Esophagus squamous epithelium (tissue), 5 donors: ENCODE measurements around the gene CALHM1. TPM values are rescaled to one million over a fixed set of nuclear protein-coding genes. Genes with fewer than 3 reads are reported as not detected.

ENCODE experiments used
- DNase-seq: peaks from one replicate; lab custom pipeline; 2025; lab: John Stamatoyannopoulos, UW
- H3K27ac ChIP-seq, 4 donors: fragments of 200-600 bp; sonication (generic); one replicate each; pipeline ENCODE4 v1.5.1; 2016 to 2019; ENCODE audit warnings: mild to moderate bottlenecking in 1 of 4
- H3K27me3 ChIP-seq, 4 donors: fragments of 200-600 bp; sonication (generic); 1 replicate in 3 of 4; 2 replicates in 1 of 4; pipeline versions ENCODE4 v1.5.1 to v1.6.0; 2017 to 2021; ENCODE audit warnings: antibody characterized with exemption in 1 of 4
- H3K36me3 ChIP-seq, 3 donors: fragments of 200-600 bp; sonication (generic); one replicate each; pipeline ENCODE4 v1.5.1; 2016 to 2019
- H3K4me1 ChIP-seq, 3 donors: fragments of 200-600 bp; sonication (generic); one replicate each; pipeline ENCODE4 v1.5.1; 2017 to 2019
- H3K4me3 ChIP-seq, 4 donors: fragments of 200-600 bp; sonication (generic); 1 replicate in 3 of 4; 2 replicates in 1 of 4; pipeline ENCODE4 v1.5.1; 2016 to 2019; ENCODE audit warnings: mild to moderate bottlenecking in 2 of 4, moderate library complexity in 1 of 4
- H3K9me3 ChIP-seq, 3 donors: fragments of 200-600 bp; sonication (generic); one replicate each; pipeline ENCODE4 v1.5.1; 2016 to 2019
- CTCF ChIP-seq, 6 experiments: fragments of 450-650 bp in 4 of 6; fragments of 200-600 bp in 2 of 6; sonication (generic) in 2 of 6; IDR thresholded peaks; one replicate each; pipeline ENCODE4 v1.5.1; 2016 to 2019; ENCODE audit warnings: antibody characterized with exemption in 6 of 6, mild to moderate bottlenecking in 4 of 6, moderate library complexity in 4 of 6
- POLR2A ChIP-seq, 4 donors: fragments of 450-650 bp; IDR thresholded peaks; one replicate each; pipeline ENCODE4 v1.6.1; 2017; ENCODE audit warnings: antibody characterized with exemption in 4 of 4, mild to moderate bottlenecking in 4 of 4, moderate library complexity in 3 of 4
- WGBS, 2 donors: methylation state at CpG; one replicate each; pipeline ENCODE4 v1.1.5; 2018; 5-methylcytosine and 5-hydroxymethylcytosine counted together
- intact Hi-C: fragments of 100-400 bp; cut with DNase I; formaldehyde crosslinking; loops from one replicate; pipeline ENCODE4 v1.15.0; 2022
- total RNA-seq, 4 donors: library from RNA; depleted of rRNA; stranded (reverse); fragments of >200 nt; gene quantifications; one replicate each; pipeline ENCODE4 v1.1.0, GENCODE V29; 2016
- donor health status: DM: yes; HTN: yes; CAD: no.

The CALHM1 gene
- total RNA-seq, 4 donors from 2014 or later = not detected

- TF ChIP-seq POLR2A (IDR thresholded peaks at IDR 0.05) = no peak
- TF ChIP-seq CTCF (IDR thresholded peaks at IDR 0.05) = no peak
- intact Hi-C loops = no loop called here
- Histone ChIP-seq H3K9me3 (no peaks in the 10 kb centered on the region), H3K27ac (no peak overlapping the region), H3K4me1 (peaks cover 0 to 27% (median 9%) of the 10 kb centered on the region in 3 donors), H3K36me3 (no peaks in the 10 kb centered on the region), H3K27me3 (peaks cover 0 to 10% (median 0%) of the 10 kb centered on the region in 4 donors), H3K4me3 (no peak overlapping the region)
- DNase-seq = no peak
- WGBS, 2 donors = 56 to 61% methylated on average over 5 of the region's 5 CpGs
Measured at GRCh38 chr10:103469201-103469600, 10.5 kb upstream of the CALHM1 start.

GRCh38 chr10:103467406-103467805 lies 8.7 kb upstream of the CALHM1 start:
- Histone ChIP-seq H3K9me3 (no peaks in the 10 kb centered on the region), H3K4me3 (no peak overlapping the region), H3K4me1 (peaks cover 0 to 18% (median 9%) of the 10 kb centered on the region in 3 donors), H3K27ac (no peak overlapping the region), H3K27me3 (peaks cover 0 to 10% (median 0%) of the 10 kb centered on the region in 4 donors), H3K36me3 (no peaks in the 10 kb centered on the region)
- DNase-seq = no peak
- WGBS, 2 donors = 80 to 87% methylated on average over 7 of the region's 7 CpGs
- intact Hi-C loops = no loop called here
- TF ChIP-seq POLR2A (IDR thresholded peaks at IDR 0.05) (no peak), CTCF (IDR thresholded peaks at IDR 0.05) (no peak)

GRCh38 chr10:103466734-103467133 lies 8.0 kb upstream of the CALHM1 start:
- no peak overlapping the region for H3K4me3 ChIP-seq
- H3K27ac ChIP-seq = no peak overlapping the region
- TF ChIP-seq POLR2A (IDR thresholded peaks at IDR 0.05) = no peak
- TF ChIP-seq CTCF (IDR thresholded peaks at IDR 0.05) = no peak
- peaks cover 0 to 12% (median 5%) of the 10 kb centered on the region in 3 donors for H3K4me1 ChIP-seq
- WGBS, 2 donors = 62 to 73% methylated on average over 3 of the region's 3 CpGs
- no peaks in the 10 kb centered on the region for H3K9me3 ChIP-seq
- DNase-seq = no peak
- H3K27me3 ChIP-seq = peaks cover 0 to 10% (median 0%) of the 10 kb centered on the region in 4 donors
- H3K36me3 ChIP-seq = no peaks in the 10 kb centered on the region
- intact Hi-C loops = no loop called here

GRCh38 chr10:103465411-103466179 lies 6.9 kb upstream of the CALHM1 start:
- H3K9me3 ChIP-seq = no peaks in the 10 kb centered on the region
- no peaks in the 10 kb centered on the region for H3K36me3 ChIP-seq
- peaks cover 0 to 6% (median 0%) of the 10 kb centered on the region in 4 donors for H3K27me3 ChIP-seq
- peaks cover 0 to under 1% (median 0%) of the 10 kb centered on the region in 3 donors for H3K4me1 ChIP-seq
- TF ChIP-seq CTCF (IDR thresholded peaks at IDR 0.05) (no peak), POLR2A (IDR thresholded peaks at IDR 0.05) (no peak)
- intact Hi-C loops = no loop called here
- H3K4me3 ChIP-seq = no peak overlapping the region
- WGBS, 2 donors = 85 to 88% methylated on average over 14 of the region's 14 CpGs
- H3K27ac ChIP-seq = no peak overlapping the region
- DNase-seq = no peak

GRCh38 chr10:103463499-103463898 lies 4.8 kb upstream of the CALHM1 start:
- H3K27ac ChIP-seq = no peak overlapping the region
- DNase-seq = no peak
- no peaks in the 10 kb centered on the region for H3K4me1 ChIP-seq
- H3K4me3 ChIP-seq = no peak overlapping the region
- intact Hi-C loops = no loop called here
- H3K36me3 ChIP-seq = no peaks in the 10 kb centered on the region
- no peaks in the 10 kb centered on the region for H3K9me3 ChIP-seq
- TF ChIP-seq CTCF (IDR thresholded peaks at IDR 0.05) (no peak), POLR2A (IDR thresholded peaks at IDR 0.05) (no peak)
- 71 to 78% methylated on average over 4 of the region's 4 CpGs for WGBS, 2 donors
- H3K27me3 ChIP-seq = peaks cover 0 to 5% (median 0%) of the 10 kb centered on the region in 4 donors
